Measurements from ENCODE around the gene TOM1L2.
"Not testable (repeated sequence)": the region's sequence is repeated elsewhere in the genome, so short reads cannot be mapped to it uniquely, and the experiment has no call there.

TOM1L2 gene

DNA sequence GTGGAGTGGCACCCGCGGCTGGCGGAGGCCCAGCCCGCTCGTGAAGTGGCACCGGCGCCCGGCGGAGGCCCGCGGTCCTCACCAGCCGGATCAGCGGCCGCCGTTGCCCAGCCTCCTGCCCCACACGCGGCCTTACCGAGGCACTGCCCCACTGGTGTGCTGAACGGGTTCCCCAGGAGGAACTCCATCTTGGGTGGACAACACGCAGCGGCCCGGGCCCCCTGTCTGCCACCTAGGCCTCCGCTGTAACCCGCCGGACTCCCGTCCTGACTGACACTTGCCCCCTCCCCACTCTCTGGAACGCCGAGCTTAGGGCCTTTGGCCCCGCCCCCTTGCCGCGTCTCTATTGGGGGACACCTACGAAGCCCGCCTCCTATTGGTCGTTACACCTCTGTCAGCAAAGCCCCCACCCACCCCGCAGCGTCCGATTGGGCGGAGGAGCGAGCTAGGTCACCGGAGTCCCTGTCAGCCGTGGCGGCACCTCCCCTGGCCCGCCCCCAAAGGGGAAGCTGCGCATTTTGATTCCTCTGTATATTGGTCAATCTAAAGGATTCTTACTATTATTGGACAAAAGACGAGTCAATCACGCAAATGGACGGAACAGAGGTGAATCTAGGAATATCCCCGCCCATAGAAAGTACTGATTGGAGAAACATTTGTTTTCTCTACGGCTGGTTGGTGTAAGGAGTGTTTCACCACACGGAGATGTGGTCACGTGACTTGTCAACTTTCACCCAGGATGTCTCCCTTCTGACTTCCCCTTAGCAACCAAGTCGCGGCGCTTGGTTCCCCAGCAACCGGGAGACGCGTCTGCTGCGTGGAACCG, at the start of gene TOM1L2, which contains the start of gene DRC3:
TSS of gene TOM1L2 (minus strand) at position 275 of the 826 bp plus-strand sequence. CDS start at position 188, 87 bp downstream.
TSS of gene DRC3 (plus strand) at position 737 of the 826 bp plus-strand sequence. CDS start 4,737 bp downstream, outside the sequence.
- DNase-seq (ENCODE audit: low read depth): peak; percentile 100

DNA sequence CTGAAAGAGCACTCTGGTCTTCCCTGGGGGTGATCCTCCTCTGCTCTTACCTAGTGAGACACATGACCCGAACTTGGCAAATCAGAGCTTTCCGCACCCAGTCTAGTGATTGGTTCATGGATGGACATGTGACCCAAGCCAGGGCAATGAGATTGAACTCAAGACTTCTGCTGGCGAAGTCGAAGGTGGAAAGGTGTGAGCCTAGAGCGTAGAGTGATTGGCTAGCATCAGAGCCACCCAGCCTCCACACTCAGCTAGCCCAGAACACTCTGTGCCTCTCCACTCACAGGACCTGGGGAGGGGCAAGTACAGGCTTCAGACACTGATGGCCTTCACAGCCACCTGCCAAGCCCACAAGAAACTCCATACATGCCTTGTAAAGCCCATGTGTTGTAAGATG, 49.2 kb upstream of the TOM1L2 start:
- no peak for DNase-seq (ENCODE audit: low read depth)

DNA sequence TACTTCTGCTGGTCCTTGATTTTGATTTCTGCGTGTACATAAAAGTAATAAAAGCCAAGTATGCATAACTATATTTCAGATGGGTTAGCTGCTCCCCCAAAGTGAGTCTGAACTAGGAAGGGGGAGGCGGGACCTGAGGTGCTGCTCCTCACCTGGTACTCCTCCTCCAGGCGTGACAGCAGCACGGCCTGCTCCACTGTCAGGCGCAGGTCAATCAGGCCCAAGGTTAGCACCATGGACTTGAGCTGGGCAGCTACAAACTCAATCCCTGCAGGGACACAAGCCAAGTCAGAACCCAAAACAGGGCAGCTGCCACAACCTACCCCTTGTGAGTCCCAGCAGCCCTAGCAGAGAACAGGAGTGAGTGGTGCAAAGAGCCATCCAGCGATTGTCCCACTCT, 48.8 kb upstream of the TOM1L2 start:
- DNase-seq (ENCODE audit: low read depth): no peak

DNA sequence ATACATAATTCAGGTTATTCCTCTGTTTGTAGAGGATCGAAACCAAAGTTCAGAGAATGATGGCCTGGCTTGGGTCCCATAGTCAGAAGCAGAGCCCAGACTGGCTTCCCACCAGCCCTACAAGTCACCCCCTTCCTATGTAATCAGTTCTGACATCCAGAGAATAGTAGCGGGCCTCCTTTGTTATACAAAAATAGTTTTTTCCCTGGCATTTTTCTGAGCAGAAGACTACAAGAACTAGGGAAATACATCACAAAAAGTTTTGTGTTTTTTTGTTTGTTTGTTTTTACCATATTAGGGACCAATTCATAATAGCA, 47.6 kb upstream of the TOM1L2 start:
- no peak for DNase-seq (ENCODE audit: low read depth)

DNA sequence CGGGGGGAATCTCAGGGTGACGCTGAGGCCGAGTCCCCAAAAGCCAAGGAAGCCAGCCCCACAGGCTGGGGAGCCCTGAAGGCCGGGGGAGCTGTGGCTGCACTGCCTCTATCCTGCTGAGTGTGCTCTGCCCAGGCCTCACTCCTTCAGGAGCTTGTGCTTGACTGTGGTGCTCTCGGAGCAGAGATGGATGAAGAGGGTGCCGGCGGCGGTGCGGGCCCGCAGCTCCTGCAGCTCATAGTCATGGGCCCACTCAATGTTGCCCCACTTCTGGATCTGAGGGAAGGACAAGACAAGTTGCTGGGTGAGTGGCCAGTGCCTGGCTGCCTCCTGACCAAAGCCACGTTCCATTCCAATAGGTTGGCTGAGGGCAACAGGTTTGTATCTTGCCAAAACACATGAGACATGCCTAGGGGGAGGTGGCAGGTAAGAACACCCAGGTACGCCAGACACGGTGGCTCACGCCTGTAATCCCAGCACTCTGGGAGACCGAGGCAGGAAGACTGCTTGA, 46.3 kb upstream of the TOM1L2 start:
- DNase-seq (ENCODE audit: low read depth): no peak

DNA sequence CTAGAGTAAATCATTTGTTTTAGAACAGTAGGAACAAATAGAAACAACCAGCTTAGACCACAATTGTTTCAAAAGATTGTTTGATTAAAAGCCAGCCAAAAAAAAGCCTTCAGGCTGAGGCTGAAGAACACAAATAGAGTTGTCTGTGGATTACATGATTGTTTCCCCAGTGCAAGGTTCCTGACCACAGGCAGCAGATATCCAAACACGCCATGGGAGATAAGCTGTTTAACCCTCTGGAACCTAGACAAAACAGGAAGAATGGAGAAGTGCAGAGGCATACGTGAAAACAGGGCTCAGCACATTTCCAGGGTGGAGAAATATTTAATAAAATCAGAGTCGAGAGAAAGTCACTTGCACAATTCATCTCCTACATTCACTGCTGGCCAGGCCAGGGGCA, 45.8 kb upstream of the TOM1L2 start:
- no peak for DNase-seq (ENCODE audit: low read depth)

DNA sequence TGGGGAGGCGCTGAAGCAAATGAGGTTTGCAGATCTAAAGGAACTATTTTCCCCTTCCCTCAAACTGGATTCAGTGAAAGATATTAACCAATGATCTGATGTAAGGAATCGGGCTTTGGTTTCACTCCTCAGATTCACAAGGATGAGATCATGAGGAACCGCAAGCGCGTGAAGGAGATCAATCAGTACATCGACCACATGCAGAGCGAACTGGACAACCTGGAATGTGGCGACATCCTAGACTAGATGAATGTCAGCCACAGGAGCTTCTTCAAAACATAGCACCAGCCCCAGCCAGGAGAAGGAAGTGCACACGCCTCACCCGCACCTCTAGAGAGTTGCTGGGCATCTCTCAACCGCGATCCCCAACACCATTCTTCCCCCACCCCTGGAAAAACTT, 44.2 kb upstream of the TOM1L2 start:
- no peak for DNase-seq (ENCODE audit: low read depth)

DNA sequence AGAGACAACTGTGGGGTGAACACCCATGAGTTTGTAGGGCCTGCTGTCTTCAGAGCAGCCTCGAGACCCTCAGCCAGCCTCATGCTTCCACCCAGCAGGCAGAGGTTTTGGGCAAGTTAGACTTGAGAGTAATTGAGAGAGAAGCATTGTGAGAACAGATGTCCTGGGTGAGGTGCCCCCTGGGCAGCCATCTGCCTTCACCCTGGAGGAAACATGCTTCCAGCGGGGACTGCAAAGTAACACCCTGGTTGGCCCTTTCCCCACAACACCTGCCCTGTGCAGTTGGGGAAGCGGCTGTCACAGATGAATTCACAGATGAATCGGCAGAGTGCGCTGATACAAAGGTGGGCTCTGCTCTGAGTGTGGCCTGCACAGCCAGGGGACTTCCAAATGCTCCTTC, 43.4 kb upstream of the TOM1L2 start:
- DNase-seq (ENCODE audit: low read depth): no peak

DNA sequence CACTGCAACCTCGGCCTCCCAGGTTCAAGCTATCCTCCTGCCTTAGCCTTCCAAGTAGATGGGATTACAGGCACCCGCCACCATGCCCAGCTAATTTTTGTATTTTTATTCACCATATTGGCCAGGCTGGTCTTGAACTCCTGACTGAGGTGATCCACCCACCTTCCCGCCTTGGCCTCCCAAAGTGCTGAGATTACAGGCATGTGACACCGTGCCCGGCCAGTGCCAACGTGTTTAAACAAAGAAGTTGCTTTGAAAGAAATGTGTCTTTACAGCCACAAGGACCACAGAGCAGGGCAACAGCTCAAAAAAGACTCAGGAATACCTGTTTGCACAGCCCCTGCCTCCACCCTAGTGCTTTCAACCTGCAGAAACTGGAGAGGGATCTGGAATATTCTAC, 41.8 kb upstream of the TOM1L2 start:
- no peak for DNase-seq (ENCODE audit: low read depth)

DNA sequence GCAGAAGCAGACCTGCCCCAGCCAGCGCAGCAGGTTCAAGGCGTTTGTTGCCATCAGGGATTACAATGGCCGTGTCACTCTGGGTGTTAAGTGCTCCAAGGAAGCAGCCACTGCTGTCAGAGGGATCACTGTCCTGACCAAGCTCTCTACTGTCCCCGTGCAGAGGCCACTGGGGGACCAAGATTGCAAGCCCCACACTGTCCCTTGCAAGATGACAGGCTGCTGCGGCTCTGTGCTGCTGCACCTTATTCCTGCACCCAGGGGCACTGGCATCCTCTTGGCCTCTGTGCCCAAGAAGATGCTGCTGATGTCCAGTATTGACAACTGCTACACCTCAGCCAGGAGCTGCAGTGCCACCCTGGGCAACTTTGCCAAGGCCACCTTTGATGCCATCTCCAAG, 39.1 kb upstream of the TOM1L2 start:
- DNase-seq (ENCODE audit: low read depth): no peak

DNA sequence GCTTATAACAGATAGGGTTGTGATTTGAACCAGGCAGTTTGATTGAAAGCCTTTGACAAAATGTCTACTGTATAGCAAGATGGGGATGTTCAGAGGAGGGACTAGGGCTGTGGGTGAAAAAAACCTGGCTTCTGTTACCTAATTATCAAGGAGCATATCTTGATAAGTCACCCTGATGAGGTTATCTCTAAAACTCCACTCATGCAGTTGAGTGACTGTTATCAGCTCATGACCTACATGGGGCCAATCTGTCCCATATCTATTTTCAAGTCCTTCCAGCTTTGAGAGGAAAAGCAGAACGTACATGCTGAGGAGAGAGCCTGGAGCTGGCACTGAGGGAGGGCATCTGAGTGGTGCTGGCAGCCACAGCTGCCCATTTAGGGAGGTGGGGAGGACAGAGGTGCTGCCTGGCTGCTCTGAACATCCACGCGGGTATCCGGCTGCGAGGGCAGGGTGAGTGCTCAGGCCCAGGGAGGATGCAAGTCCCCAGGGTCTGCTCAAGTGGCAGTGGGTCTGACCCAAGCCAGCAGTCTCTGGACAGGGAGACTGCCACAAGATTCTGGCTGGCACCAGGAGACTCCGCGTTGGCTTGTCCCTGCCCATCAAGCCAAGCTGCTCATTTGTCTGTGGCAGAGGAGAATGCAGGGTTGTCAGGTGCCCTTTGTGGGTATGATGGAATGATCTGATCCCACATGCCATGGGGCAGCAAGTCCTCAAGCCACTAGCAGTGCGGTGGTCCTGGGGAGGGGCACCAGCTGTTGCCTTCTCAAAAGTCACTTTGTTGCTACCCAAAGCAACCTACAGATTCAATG, 37.6 kb upstream of the TOM1L2 start:
- no peak for DNase-seq (ENCODE audit: low read depth)

DNA sequence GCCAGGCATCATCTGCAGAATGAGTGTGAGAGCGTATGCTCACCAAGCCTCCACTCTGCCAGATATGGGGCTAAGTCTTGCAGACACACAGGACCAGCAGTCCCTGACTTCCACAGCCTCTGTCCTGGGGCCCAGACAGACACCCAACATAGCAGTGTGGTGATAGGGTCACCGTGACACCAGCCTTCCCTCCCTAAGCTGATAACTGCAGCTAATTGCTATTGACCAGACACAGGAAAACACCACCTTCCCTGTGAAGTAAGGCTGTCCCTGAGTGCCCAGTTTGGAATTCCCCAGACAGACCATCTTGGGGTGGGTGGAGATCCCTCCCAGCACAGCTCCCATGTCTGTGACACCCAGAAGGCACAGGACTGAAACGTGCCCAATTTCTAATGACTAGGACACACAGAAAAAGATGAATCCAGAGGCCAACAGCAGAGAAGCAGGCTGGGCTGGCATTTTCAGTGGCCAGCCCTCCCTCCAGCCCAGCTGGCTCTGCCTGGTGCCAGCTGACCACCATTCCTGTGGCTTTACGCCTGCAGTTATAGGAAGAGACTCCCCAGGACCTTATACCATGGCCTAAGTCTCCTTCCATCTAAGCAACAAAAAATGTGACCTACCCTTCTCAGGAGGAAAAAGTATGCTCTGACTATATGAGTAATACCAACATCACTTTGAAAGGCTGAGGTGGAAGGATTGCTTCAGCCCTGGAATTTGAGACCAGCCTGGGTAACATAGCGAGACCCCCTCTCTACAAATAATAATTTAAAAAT, 36.5 kb upstream of the TOM1L2 start:
- DNase-seq (ENCODE audit: low read depth): no peak

DNA sequence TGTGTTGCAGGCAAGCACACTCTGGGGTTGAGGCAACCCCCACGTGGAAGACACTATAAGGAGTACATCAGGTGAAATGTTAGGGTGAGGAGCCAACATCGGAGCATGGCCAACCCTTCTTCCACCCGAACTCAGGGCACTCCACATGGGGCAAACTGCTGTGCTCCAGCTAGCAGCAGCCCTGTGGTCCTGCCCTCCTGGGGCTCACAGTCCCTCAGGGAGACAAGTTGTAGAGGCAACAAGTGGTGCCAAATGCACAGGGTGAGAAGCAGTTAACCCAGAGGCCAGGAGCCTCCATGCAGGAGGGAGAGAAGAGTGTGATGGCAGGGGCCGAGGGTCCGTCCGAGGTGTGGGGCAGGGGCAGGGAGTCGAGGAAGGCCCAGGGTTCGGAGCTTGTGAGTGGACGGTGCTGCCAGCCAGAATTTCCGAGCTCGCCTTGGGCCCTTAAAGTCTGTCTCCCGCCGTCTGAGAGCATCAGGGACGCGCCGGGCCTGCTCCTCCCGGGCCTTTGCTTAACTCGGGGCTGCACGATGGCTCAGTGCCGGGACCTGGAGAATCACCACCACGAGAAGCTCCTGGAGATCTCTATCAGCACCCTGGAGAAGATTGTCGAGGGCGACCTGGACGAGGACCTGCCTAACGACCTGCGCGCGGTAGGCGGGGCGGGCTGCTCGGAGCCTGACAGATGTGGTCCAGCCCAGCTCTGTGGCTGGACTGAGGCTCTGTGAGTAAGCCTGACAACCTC, 34.5 kb upstream of the TOM1L2 start:
- no peak for DNase-seq (ENCODE audit: low read depth)

DNA sequence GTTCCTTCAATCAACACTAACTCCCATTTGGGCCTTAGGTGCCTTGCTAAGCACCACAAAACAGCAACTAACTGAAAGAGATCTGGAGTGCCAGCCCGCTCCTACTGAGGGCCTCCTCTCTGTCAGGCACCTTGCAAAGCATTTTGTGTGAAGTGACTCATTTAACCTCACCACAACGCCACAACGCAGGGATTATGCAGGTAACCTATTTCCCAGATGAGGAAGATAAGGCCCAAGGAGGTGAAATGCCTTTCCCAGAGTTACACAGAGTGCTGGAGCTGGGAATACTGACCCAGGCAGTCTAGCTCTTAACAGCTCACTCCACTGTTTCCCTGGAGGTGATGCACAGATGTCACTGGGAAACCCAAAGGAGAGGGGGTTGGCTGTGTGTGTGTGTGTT, 33.3 kb upstream of the TOM1L2 start:
- no peak for DNase-seq (ENCODE audit: low read depth)

DNA sequence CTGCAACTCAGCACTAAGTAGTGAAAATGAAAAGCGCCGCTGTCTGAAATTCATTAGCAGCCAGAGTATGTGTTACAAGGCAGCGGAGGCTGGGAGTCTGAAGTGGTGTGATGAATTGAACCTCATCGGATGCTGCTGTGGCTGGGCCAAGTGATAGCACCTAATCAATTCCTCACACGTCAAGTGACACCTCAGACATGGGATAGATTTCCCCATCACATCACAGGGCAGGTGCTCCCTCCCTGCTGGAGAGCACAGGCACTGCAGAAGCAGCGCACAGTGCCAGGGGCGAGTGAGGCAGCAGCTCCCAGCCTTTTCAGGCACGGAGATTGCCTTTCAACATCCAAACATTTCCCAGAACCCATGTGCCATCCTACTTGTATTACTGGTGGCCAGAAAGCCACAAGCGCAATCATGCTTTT, 32.7 kb upstream of the TOM1L2 start:
- DNase-seq (ENCODE audit: low read depth): no peak

DNA sequence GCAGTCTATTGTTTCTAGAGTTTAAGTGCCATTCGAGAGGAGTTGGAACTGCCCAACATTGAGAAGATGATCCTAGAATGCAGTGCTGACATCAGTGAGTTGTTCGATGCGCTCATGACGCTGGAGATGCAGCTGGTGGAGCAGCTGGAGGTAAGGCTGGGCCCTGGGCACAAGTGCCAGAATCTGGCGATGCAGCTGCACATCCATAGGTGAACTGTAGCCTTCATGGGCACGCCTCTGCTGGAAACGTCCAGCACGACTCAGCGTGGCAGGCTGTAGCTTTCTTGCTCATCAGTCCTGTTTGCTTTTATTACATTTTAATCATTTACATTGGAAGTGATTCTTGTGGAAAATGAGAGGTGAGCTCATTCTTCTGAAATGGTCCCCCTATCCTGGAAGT, 32.1 kb upstream of the TOM1L2 start:
- no peak for DNase-seq (ENCODE audit: low read depth)

DNA sequence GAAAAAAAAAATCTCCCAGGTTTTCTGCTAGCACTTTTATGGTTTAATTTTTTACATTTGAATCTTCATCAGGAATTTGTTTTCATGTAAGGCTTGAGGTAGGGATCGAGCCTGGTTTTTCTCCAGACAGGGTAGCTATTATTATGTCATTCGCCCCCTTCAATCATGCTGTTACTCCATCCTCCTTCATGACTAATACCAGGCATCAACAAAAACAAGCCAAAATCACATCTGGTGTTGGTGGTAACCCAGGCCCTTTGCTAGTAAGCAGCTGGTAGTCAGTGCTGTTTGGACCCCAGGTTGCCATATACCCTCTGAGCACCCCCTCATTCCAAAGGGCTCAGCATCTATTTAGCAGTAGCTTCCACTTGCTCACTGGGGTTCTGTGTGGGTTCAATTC, 30.0 kb upstream of the TOM1L2 start:
- DNase-seq (ENCODE audit: low read depth): no peak

DNA sequence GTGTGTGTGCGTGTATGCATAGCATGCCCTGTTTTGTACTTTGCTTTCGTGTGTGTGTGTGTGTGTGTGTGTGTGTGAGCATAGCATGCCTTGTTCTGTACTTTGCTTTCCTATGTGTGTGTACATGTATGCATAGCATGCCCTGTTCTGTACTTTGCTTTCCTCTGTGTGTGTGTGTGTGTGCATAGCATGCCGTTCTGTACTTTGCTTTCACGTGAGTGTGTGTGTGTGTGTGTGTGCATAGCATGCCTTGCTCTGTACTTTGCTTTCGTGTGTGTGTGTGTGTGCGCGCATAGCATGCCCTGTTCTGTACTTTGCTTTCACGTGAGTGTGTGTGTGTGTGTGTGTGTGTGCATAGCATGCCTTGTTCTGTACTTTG, 27.8 kb upstream of the TOM1L2 start:
- no peak for DNase-seq (ENCODE audit: low read depth)

DNA sequence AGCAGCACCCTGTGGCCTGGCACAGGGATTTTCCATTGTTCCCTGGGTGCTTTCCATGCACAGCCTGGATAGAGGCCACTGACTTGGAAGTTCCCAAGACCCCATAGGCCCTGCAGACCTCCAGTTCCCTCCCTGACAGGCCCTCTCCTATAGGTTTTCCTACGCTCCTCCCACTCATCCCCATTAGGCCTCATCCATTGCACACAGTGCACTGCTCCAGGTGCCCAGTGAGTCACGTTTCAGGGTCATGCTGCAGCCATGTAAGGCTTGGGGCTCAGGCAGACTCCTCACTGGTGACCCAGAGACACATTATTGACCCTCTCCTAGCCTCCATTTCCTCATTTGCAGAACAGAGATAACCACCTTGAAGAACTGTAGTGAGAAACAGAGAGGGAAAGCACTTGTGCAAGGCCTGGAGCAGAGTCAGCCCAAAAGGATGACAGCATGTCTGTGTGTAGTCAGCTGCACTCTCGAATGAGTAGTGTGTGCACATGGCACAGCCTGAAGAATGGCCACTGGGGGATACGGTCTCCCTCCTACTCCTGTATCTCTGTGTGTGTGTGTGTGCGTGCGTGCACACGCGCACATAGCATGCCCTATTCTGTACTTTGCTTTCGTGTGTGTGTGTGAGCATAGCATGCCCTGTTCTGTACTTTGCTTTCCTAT, 27.3 kb upstream of the TOM1L2 start:
- no peak for DNase-seq (ENCODE audit: low read depth)

DNA sequence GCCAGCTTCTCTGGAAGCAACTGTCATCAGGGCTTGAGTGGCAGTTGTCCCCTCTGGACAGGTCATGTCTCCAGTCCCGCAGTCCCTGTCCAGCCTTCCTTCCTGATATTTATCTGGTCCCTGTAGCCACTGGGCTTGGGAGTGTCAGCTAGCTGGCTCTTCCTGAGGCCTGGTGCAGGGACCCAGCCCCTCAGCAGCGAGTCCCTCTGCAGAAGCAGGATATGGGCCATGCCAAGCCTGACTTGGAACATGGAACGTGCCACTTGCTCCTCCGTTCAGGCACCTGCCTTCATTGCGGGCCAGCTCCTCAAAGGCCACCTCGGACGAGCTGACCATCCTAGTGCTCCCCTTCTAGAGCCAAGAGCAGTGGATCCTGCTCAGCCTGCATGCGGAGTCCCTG, 26.7 kb upstream of the TOM1L2 start:
- no peak for DNase-seq (ENCODE audit: low read depth)

DNA sequence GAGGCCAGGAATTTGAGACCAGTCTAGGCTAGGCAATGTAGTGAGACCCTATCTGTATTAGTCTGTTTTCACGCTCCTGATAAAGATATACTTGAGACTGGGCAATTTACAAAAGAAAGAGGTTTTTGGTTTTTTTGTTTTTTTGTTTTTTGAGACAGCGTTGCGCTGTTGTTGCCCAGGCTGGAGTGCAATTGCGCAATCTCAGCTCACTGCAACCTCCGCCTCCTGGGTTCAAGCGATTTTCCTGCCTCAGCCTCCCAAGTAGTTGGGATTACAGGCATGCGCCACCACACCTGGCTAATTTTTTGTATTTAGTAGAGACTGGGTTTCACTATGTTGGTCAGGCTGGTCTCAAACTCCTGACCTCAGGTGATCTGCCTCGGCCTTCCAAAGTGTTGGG, 23.7 kb upstream of the TOM1L2 start:
- not testable (repeated sequence) for DNase-seq (ENCODE audit: low read depth)

All from fibroblast of gingiva (primary cell).